Epithelial cell of esophagus (primary cell): ENCODE measurements around the gene DNAJC11.

Source experiments
- DNase-seq: peaks from one replicate; pipeline ENCODE4 v3.0.0; 2010; ENCODE audit warnings: low read depth
- H3K4me3 ChIP-seq: 2 replicates; pipeline ENCODE4 v1.5.1; 2011; ENCODE audit warnings: mild to moderate bottlenecking, low read length, control low read depth
- TF ChIP-seq, protein P1 (sequence below): IDR thresholded peaks from 2 replicates; pipeline ENCODE4 v1.5.1; 2011; ENCODE audit warnings: low read depth, mild to moderate bottlenecking, low read length, control low read depth, inconsistent platforms; ENCODE audit not compliant: insufficient read depth; ENCODE audit errors: missing control alignments

DNAJC11 gene

DNA sequence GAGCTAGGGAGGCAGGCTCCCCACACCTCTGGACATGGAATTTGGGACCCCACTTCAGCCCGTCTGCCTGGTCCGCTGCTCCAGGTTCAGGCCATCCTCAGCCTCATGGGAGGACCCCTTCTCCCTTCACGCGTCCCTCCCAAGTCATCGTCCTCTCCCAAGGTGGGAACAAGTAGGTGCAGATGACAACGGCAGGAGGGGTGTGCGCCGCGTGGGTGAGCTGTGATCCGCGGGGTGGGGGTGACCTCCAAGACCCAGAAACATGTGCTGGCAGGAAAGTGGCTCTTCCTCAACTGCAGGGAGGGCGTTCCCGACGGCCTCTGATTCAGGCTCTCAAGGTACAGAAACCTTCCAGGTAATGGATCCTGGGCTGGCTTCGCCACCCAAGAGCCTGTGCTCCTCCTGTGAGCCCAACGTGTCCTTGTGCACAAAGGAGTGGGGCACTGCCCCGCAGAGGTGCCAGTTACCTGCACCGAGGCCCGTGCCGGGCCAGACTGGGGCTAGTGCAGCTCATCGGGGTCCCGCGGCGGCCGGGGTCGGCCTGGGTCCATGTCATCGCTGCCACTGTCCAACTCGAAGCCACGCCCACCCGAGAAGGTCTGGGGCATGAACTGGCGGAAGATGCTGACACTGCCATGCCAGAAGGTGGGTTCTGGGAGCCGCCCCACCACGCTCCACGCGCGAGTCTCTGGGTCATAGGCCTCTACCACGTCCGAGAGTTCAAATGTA lies 108.6 kb downstream of the DNAJC11 start:
- no peak for DNase-seq
- no peak overlapping the region for H3K4me3 ChIP-seq
- TF ChIP-seq, protein P1, sequence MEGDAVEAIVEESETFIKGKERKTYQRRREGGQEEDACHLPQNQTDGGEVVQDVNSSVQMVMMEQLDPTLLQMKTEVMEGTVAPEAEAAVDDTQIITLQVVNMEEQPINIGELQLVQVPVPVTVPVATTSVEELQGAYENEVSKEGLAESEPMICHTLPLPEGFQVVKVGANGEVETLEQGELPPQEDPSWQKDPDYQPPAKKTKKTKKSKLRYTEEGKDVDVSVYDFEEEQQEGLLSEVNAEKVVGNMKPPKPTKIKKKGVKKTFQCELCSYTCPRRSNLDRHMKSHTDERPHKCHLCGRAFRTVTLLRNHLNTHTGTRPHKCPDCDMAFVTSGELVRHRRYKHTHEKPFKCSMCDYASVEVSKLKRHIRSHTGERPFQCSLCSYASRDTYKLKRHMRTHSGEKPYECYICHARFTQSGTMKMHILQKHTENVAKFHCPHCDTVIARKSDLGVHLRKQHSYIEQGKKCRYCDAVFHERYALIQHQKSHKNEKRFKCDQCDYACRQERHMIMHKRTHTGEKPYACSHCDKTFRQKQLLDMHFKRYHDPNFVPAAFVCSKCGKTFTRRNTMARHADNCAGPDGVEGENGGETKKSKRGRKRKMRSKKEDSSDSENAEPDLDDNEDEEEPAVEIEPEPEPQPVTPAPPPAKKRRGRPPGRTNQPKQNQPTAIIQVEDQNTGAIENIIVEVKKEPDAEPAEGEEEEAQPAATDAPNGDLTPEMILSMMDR = no peak

DNA sequence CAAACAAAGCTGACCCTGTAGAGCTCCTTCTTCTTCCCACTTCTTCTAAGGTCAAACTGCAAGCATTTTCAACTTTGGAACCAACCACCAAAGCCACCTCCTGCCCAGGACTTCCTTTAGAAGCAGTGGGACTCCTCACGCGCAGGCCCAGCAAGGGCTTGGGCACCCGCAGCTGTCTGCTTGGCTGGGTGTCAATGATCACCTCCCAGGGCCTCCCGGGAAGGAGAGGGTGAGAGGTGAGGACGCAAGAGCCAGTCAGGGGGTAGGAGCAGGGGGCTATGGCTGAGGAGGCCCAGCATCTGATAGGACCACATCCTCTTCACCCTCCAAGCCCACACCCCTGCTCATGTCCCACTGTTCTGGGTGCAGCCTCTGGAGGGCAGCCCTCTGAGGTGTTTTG lies 109.2 kb downstream of the DNAJC11 start:
- TF ChIP-seq, protein P1 = no peak
- no peak overlapping the region for H3K4me3 ChIP-seq
- DNase-seq = no peak

DNA sequence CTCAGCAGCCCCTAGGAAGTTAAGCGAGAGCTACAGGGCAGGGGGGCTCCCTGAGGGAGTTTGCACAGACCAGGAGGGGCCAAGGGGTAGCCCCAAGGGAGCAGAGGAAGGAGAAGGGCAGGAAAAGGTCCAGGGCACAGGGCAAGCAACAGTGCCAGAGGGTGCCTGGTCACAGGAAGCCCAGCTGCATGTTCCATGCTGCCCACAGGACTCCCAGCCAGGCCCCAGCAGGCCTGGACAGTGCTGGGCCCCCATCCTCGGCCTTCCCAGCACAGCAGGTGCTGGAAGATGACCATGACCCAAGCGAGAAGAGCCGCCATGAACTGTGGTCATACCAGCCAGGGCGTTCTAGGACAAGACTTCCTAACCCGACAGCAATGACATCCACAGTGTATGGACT lies 110.0 kb downstream of the DNAJC11 start:
- TF ChIP-seq, protein P1 = no peak
- DNase-seq = no peak
- no peak overlapping the region for H3K4me3 ChIP-seq

GRCh38 chr1:6591222-6591621 lies 110.4 kb downstream of the DNAJC11 start:
- TF ChIP-seq, protein P1 = no peak
- DNase-seq = no peak
- no peak overlapping the region for H3K4me3 ChIP-seq

GRCh38 chr1:6590046-6590445 lies 111.6 kb downstream of the DNAJC11 start:
- TF ChIP-seq, protein P1 = no peak
- DNase-seq = no peak
- no peak overlapping the region for H3K4me3 ChIP-seq

DNA sequence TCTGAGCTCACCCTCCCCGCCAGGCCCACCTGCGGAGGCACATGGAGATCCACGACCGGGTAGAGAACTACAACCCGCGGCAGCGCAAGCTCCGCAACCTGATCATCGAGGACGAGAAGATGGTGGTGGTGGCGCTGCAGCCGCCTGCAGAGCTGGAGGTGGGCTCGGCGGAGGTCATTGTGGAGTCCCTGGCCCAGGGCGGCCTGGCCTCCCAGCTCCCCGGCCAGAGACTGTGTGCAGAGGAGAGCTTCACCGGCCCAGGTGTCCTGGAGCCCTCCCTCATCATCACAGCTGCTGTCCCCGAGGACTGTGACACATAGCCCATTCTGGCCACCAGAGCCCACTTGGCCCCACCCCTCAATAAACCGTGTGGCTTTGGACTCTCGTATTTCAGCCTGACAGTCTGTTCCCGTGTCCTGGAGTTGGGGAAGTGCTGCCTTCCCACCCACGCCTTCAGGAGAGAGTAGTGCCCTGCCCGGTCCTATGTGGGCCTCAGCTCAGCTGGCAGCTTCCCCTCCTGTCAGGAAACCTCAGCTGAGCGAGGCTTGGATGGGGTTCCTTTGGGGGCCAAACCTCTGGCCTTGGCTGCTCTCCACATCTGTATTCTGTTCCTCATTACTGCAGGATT lies 112.6 kb downstream of the DNAJC11 start:
- TF ChIP-seq, protein P1 = no peak
- no peak for DNase-seq
- H3K4me3 ChIP-seq = no peak overlapping the region

GRCh38 chr1:6588128-6588892 lies 113.3 kb downstream of the DNAJC11 start:
- TF ChIP-seq, protein P1 = no peak
- peak; percentile 58 for DNase-seq
- H3K4me3 ChIP-seq = no peak overlapping the region
